ENCODE measurements around the gene TOM1. TPM values are rescaled to one million over a fixed set of nuclear protein-coding genes. Genes with fewer than 3 reads are reported as not detected.
A peak's percentile ranks its signal among the peaks of the same experiment; 100 is the strongest.

The TOM1 gene
- total and polyA plus RNA-seq, 2 of the 13 experiments (the other 11 are each of a cell fraction or from before 2014, with no cell fraction given): 30.8 to 87.3 TPM

- TF ChIP-seq, protein P1, sequence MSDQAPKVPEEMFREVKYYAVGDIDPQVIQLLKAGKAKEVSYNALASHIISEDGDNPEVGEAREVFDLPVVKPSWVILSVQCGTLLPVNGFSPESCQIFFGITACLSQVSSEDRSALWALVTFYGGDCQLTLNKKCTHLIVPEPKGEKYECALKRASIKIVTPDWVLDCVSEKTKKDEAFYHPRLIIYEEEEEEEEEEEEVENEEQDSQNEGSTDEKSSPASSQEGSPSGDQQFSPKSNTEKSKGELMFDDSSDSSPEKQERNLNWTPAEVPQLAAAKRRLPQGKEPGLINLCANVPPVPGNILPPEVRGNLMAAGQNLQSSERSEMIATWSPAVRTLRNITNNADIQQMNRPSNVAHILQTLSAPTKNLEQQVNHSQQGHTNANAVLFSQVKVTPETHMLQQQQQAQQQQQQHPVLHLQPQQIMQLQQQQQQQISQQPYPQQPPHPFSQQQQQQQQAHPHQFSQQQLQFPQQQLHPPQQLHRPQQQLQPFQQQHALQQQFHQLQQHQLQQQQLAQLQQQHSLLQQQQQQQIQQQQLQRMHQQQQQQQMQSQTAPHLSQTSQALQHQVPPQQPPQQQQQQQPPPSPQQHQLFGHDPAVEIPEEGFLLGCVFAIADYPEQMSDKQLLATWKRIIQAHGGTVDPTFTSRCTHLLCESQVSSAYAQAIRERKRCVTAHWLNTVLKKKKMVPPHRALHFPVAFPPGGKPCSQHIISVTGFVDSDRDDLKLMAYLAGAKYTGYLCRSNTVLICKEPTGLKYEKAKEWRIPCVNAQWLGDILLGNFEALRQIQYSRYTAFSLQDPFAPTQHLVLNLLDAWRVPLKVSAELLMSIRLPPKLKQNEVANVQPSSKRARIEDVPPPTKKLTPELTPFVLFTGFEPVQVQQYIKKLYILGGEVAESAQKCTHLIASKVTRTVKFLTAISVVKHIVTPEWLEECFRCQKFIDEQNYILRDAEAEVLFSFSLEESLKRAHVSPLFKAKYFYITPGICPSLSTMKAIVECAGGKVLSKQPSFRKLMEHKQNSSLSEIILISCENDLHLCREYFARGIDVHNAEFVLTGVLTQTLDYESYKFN (CRISPR knock-in tag; conservative IDR thresholded peaks at IDR 0.05): peak; percentile 23
- TF ChIP-seq SYNCRIP (IDR thresholded peaks at IDR 0.05; ENCODE audit: insufficient read depth, low read depth, low read length) (no peak), ZNF644 (CRISPR knock-in tag; IDR thresholded peaks at IDR 0.05; ENCODE audit: low read depth) (no peak), MIER2 (CRISPR knock-in tag; IDR thresholded peaks at IDR 0.05) (no peak), UBTF (CRISPR knock-in tag; IDR thresholded peaks at IDR 0.05) (0 out of 2 replicates have a peak, but pooled peaks have one; percentile 24), FOXK2 (IDR thresholded peaks at IDR 0.05) (no peak), ZNF180 (CRISPR knock-in tag; IDR thresholded peaks at IDR 0.05; ENCODE audit: borderline replicate concordance, low read depth) (no peak), ZNF230 (CRISPR knock-in tag; IDR thresholded peaks at IDR 0.05) (0 out of 2 replicates have a peak, but pooled peaks have one; percentile 30), ZNF407 (CRISPR knock-in tag; IDR thresholded peaks at IDR 0.05; ENCODE audit: not compliant biosample characterization) (no peak), FOXK1 (CRISPR knock-in tag; IDR thresholded peaks at IDR 0.05; ENCODE audit: borderline replicate concordance, low read depth) (peak; percentile 38; the same call in 1 of the 2 replicates), ATF6 (CRISPR knock-in tag; conservative IDR thresholded peaks at IDR 0.05) (no peak)
Measured at GRCh38 chr22:35350539-35351503, 51.1 kb downstream of the TOM1 start (continued).
